HG02981 (cell line): ENCODE measurements around the gene TBXAS1.

Experiments
- ATAC-seq: cut with Tn5 transposase; IDR thresholded peaks from one replicate; pipeline ENCODE4 v1.9.1; 2021; ENCODE audit warnings: mild to moderate bottlenecking, moderate library complexity; ENCODE audit not compliant: unreplicated experiment

Gene TBXAS1

DNA sequence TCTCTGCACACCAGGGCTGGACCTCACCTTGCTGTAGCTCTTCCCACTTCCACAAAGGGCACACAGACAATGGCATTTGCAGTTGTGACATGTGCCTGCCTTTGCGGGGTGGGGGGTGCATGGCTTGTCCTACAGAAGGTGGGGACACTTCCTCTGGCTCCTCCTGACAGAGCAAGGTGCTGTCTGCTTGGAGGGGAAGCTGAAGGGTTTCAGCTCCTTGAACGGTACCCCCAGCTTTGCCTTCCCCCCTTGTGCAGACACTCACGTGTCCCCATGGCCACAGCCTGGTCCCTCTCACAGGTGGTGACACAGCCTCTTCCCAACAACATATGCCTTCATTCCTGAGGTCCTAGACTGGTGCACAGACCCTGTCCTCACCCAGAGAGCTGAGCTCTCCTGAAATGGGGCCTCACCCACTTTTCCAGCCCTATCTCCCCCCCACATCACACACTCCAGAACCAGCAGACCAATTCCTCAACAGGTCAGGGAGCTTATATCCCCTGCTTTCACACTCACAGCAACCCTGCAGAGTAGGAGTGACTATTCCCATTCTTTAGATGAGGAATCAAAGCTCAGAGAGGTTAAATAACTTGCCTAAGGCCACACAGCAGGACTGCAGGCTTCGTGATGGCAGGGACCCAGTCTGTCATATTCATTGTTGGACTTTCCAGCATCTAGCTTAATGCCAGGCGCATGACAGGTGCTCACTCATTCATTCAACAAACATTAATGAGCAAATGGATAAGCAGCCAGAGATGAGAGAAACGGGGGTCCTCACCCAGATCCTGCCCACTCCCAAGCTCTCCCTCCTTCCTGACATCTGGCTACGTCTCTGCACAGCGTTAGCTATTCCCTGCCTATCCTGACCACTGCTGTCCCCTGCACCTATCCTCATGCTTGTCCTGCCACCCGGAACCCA is 189.3 kb downstream of the TBXAS1 start:
- no peak for ATAC-seq

DNA sequence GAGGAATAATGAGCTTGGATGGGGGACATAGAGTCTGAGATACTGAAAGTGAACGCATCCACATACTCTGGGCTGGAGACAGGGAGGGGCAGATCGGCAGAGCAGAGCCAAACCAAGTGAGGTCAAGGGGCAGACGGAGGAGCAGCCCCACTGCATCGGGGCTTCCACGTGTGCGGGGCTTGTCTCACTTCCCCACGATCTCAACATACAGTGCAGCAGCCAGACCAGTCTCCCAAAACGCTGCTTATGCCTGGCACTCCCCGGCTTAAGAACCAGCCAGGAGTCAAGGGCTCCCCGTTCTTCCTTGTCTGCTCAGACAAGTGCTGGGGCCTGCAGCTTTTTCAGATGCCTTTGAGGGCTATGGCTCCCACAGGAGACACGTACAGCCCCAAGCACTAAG is 190.1 kb downstream of the TBXAS1 start:
- no peak for ATAC-seq

- ATAC-seq = no peak
Observed at GRCh38 chr7:140019606-140020005, 190.5 kb downstream of the TBXAS1 start.

GRCh38 chr7:140021603-140022002 is 192.5 kb downstream of the TBXAS1 start:
- no peak for ATAC-seq

- no peak for ATAC-seq
Observed at GRCh38 chr7:140022582-140023211, 193.6 kb downstream of the TBXAS1 start.

DNA sequence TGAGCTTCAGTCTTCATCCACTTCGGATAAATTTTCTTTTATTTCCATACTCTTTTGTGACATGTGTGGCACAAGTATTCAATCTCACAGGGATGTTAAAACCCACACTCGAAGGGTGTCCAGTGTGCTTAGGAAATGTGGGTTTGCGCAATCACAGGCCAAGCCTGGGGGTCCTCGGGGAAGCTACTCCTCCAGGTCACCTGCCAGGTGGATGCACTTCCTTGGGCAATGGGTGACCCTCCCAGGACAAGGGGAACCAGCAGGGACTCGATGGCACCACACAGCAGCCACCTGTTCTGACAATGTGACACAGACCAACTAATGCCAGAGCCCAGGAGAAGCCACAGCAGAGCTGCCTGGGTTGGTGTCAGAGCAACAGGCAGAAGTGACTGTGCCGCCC is 194.7 kb downstream of the TBXAS1 start:
- no peak for ATAC-seq

GRCh38 chr7:140024585-140024984 is 195.5 kb downstream of the TBXAS1 start:
- ATAC-seq = no peak

- ATAC-seq = no peak
Observed at GRCh38 chr7:140025241-140025640, 196.2 kb downstream of the TBXAS1 start.

- ATAC-seq = no peak
Observed at GRCh38 chr7:140025814-140026433, 196.9 kb downstream of the TBXAS1 start.

GRCh38 chr7:140026935-140027334 is 197.9 kb downstream of the TBXAS1 start:
- no peak for ATAC-seq

DNA sequence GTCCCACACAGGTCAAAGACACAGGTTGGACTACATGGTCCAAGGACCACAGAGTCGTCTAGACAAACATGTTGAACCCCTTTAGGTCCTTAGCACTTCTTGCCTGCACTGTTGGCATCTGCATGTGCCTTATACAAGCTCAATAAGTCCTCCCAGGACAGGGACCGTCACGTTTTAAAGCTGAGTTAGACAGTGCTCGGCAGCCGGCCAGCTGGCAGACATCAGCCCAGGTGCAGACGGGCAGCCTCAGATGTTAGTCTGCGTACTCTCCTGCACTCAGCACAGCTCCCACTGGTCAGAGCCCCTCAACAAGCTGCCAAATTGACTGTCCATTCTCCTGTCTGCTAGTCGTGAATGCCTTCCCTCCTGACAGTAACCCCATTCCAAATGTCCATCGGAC is 198.8 kb downstream of the TBXAS1 start:
- no peak for ATAC-seq

GRCh38 chr7:140028311-140028710 is 199.2 kb downstream of the TBXAS1 start:
- no peak for ATAC-seq

DNA sequence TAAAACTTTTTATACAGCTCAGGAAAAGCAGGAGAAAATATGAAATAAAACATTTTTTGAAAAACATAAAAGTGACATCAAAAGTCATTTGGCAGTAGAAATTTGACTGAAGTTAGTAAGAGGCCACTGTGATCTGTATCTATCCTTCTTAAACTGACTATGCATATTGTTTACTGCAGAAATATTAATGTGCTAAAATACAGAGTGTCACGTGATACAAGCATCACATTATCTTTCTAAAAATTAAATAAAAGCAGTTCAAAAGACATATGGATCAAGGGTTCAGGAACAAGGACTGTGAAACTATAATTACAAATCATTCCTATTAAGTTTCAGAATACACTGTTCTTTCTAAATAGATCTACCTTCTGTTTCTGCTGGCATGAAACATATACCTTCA is 200.0 kb downstream of the TBXAS1 start:
- no peak for ATAC-seq

DNA sequence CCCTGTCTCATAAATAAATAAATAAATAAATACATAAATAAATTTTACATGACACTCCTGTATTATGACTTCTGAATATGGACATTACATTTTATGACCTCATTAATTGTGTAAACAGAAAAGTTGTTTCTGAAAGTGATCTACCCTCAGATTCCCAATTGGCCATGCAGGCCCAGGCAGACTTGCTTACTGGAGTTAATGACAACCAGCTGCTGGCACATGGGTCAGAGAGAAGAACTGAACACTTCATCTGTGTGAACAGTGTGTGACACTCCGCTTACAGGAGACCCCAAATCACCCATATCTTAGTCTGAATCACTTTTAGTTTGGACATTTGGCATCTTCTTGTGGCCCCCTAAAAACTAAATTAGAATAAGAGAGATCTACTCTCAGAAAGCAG is 202.3 kb downstream of the TBXAS1 start:
- ATAC-seq = no peak

DNA sequence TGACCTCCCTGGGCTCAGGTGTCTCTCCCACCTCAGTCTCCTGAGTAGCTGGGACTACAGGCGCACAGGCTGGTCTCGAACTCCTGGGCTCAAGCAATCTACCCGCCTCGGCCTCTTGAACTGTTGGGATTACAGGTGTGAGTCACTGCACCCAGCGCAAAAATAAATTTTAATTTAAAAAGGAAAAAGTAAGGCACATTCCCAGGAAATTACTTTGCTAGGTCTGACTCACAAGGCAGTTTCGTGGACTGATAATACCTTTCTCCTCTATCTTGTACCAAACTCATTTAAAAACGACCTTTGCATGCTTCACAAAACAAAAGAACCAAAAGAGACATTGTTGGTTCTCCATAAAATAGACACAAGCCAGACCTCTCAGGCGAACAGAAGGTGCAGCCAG is 204.0 kb downstream of the TBXAS1 start:
- ATAC-seq = no peak

- ATAC-seq = no peak
Observed at GRCh38 chr7:140033779-140034363, 204.8 kb downstream of the TBXAS1 start.

GRCh38 chr7:140034421-140034820 is 205.4 kb downstream of the TBXAS1 start:
- ATAC-seq = no peak

GRCh38 chr7:140035400-140036223 is 206.5 kb downstream of the TBXAS1 start:
- no peak for ATAC-seq

GRCh38 chr7:140036224-140036962 is 207.3 kb downstream of the TBXAS1 start:
- ATAC-seq = no peak

DNA sequence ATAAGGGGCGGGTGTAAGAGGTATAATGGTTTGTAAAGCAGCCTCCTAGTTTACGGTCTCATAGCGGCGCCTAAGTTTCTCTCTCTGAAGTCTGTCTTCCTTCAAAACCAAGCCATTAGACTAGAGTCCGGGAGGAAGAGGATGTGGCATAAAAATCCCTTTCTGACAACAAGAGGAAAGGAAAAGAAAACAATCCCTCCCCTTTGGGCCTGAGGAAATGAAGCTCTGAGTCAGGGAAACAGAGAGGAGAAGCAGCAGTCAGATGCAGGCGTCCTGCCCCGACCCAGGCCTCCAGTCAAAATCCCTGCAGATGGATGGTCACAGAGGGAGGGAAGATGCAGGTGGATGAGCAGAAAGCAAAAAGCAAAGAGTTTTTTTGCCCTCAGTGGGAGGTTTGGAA is 210.0 kb downstream of the TBXAS1 start:
- no peak for ATAC-seq
